HCT116 (cell line): ENCODE data around the gene HOXA7. TPM values are rescaled to one million over a fixed set of nuclear protein-coding genes. Genes with fewer than 3 reads are reported as not detected.
A peak's percentile ranks its signal among the peaks of the same experiment; 100 is the strongest.

Source experiments
- ATAC-seq: fragments of 200-7000 bp; cut with Tn5 transposase; 2 replicates; pipeline ENCODE4 v1.9.1; 2020; ENCODE audit warnings: mild to moderate bottlenecking, moderate library complexity
- BruUV-seq: library from RNA; stranded (reverse); fragments of 400-500 nt; replicated peaks from 2 replicates; lab custom pipeline; 2021; lab: Mats Ljungman, UMichigan
- CTCF ChIA-PET: fragments of 300-600 bp; sonication (Branson Sonifier 250); formaldehyde crosslinking; loops from one replicate; lab custom pipeline; 2021; ENCODE audit warnings: antibody characterized with exemption; lab: Charles Lee
- POLR2A ChIA-PET: fragments of 300-600, 350-600 bp; sonication (Branson Sonifier 250); formaldehyde crosslinking; loops from one replicate; lab custom pipeline; 2021; ENCODE audit warnings: antibody characterized with exemption; lab: Charles Lee
- RAD21 ChIA-PET, 2 experiments: fragments of 300-600 bp; sonication (Branson Sonifier 250); formaldehyde crosslinking; loops; one replicate each; lab custom pipeline; 2023; ENCODE audit warnings: low total read pairs in 2 of 2; ENCODE audit not compliant: uncharacterized antibody in 2 of 2, unreplicated experiment in 2 of 2, low non-redundant PET in 1 of 2; lab: Charles Lee
- DNase-seq: peaks from one replicate; pipeline ENCODE4 v3.0.0-alpha.2; 2010; ENCODE audit warnings: low read depth, low spot score
- H2AFZ ChIP-seq: fragments of 200-600 bp; shearing (Covaris generic), sonication (generic); 2 replicates; pipeline ENCODE4 v1.6.1; 2017; ENCODE audit warnings: low read depth, mixed run types, mixed read lengths, antibody characterized with exemption, low read length; ENCODE audit not compliant: poor library complexity, severe bottlenecking
- H3K27ac ChIP-seq: 2 replicates; pipeline ENCODE4 v1.5.1; 2012; ENCODE audit warnings: low read depth, low read length
- H3K27me3 ChIP-seq: fragments of 200-600 bp; sonication (generic); 2 replicates; pipeline ENCODE4 v1.6.1; 2016; ENCODE audit warnings: mixed run types, low read length, mixed read lengths; ENCODE audit not compliant: insufficient read depth
- H3K36me3 ChIP-seq, 2 experiments: fragments of 200-500 bp in 1 of 2; fragments of 200-600 bp in 1 of 2; sonication (Bioruptor generic) in 1 of 2; sonication (generic) in 1 of 2; 2 replicates each; pipeline versions ENCODE4 v1.5.1 to v1.6.1; 2014 to 2016; ENCODE audit warnings: low read length in 2 of 2, inconsistent platforms in 1 of 2, mixed read lengths in 1 of 2, mixed run types in 1 of 2; ENCODE audit not compliant: insufficient read depth in 2 of 2, control insufficient read depth in 1 of 2
- H3K4me1 ChIP-seq, 2 experiments: fragments of 200-600 bp in 1 of 2; sonication (generic) in 1 of 2; 2 replicates each; pipeline versions ENCODE4 v1.5.1 to v1.6.1; 2012 to 2017; ENCODE audit warnings: low read length in 2 of 2, inconsistent platforms in 1 of 2, mild to moderate bottlenecking in 1 of 2, mixed read lengths in 1 of 2, mixed run types in 1 of 2, moderate library complexity in 1 of 2; ENCODE audit not compliant: insufficient read depth in 2 of 2, control insufficient read depth in 1 of 2
- H3K4me2 ChIP-seq: fragments of 200-600 bp; sonication (generic); 2 replicates; pipeline ENCODE4 v1.6.1; 2017; ENCODE audit warnings: mixed run types, low read length, mixed read lengths
- H3K4me3 ChIP-seq, 2 experiments: fragments of 200-600 bp in 1 of 2; sonication (generic) in 1 of 2; replicated peaks in 1 of 2; 2 replicates each; pipeline ENCODE4 v1.5.1; 2011 to 2016; ENCODE audit warnings: low read length in 2 of 2, control low read depth in 1 of 2, low read depth in 1 of 2, mild to moderate bottlenecking in 1 of 2, mixed read lengths in 1 of 2, mixed run types in 1 of 2
- H3K79me2 ChIP-seq: fragments of 200-600 bp; sonication (generic); 2 replicates; pipeline ENCODE4 v1.6.1; 2017; ENCODE audit warnings: mild to moderate bottlenecking, mixed run types, low read length, moderate library complexity, mixed read lengths; ENCODE audit not compliant: insufficient read depth
- H3K9ac ChIP-seq: fragments of 200-600 bp; sonication (generic); 2 replicates; pipeline ENCODE4 v1.6.1; 2016; ENCODE audit warnings: low read length, mixed read lengths
- H3K9me2 ChIP-seq: fragments of 200-600 bp; sonication (generic), shearing (Covaris generic); 2 replicates; pipeline ENCODE4 v1.6.1; 2017; ENCODE audit warnings: mixed run types, mild to moderate bottlenecking, moderate library complexity; ENCODE audit not compliant: insufficient read depth
- H3K9me3 ChIP-seq, 2 experiments: fragments of 200-500 bp in 1 of 2; fragments of 200-600 bp in 1 of 2; sonication (Bioruptor generic) in 1 of 2; sonication (generic) in 1 of 2; 2 replicates each; pipeline ENCODE4 v1.6.1; 2014 to 2017; ENCODE audit warnings: low read length in 2 of 2, mixed read lengths in 2 of 2, inconsistent platforms in 1 of 2, low read depth in 1 of 2, mild to moderate bottlenecking in 1 of 2, mixed run types in 1 of 2, moderate library complexity in 1 of 2; ENCODE audit not compliant: control insufficient read depth in 1 of 2, insufficient read depth in 1 of 2
- H4K20me1 ChIP-seq: fragments of 200-600 bp; sonication (generic), shearing (Covaris generic); 2 replicates; pipeline ENCODE4 v1.6.1; 2017; ENCODE audit warnings: mixed run types, mild to moderate bottlenecking, moderate library complexity; ENCODE audit not compliant: insufficient read depth
- CBX3 ChIP-seq: IDR thresholded peaks from 2 replicates; pipeline ENCODE4 v1.6.1; 2012; ENCODE audit warnings: low read depth
- CTCF ChIP-seq, 3 experiments: fragments of 200-600 bp in 1 of 3; sonication (generic) in 1 of 3; IDR thresholded peaks in 2 of 3; conservative IDR thresholded peaks in 1 of 3; 2 replicates each; pipeline ENCODE4 v1.5.1; 2012 to 2017; ENCODE audit warnings: low read depth in 2 of 3, low read length in 2 of 3, antibody characterized with exemption in 1 of 3, borderline replicate concordance in 1 of 3, control low read depth in 1 of 3, mild to moderate bottlenecking in 1 of 3, mixed read lengths in 1 of 3, mixed run types in 1 of 3, moderate library complexity in 1 of 3; ENCODE audit not compliant: insufficient read depth in 1 of 3
- JUND ChIP-seq: IDR thresholded peaks from 2 replicates; pipeline ENCODE4 v1.6.1; 2012
- POLR2AphosphoS5 ChIP-seq: IDR thresholded peaks from 2 replicates; pipeline ENCODE4 v1.6.1; 2011; ENCODE audit warnings: mild to moderate bottlenecking, low read depth, low read length, moderate library complexity
- SIN3A ChIP-seq: IDR thresholded peaks from 2 replicates; pipeline ENCODE4 v1.6.1; 2012; ENCODE audit warnings: low read depth
- TCF7L2 ChIP-seq: IDR thresholded peaks from 2 replicates; pipeline ENCODE4 v1.7.0; 2011; ENCODE audit warnings: borderline replicate concordance, inconsistent platforms; ENCODE audit not compliant: insufficient read depth, insufficient read length; ENCODE audit errors: extremely low read depth
- ZFX ChIP-seq: fragments of 450-650 bp; IDR thresholded peaks from 2 replicates; pipeline ENCODE4 v1.6.1; 2017
- intact Hi-C: fragments of 100-400 bp; cut with micrococcal nuclease; formaldehyde crosslinking; loops from 2 replicates; pipeline ENCODE4 v1.10.0; 2022
- total RNA-seq: library from RNA; stranded (reverse); gene quantifications from one replicate; pipeline ENCODE4 v1.2.1, GENCODE V29; 2021; ENCODE audit not compliant: unreplicated experiment
- TF ChIP-seq, protein P1 (sequence below): IDR thresholded peaks from 2 replicates; pipeline ENCODE4 v1.6.1; 2012
- TF ChIP-seq, protein P2 (sequence below): IDR thresholded peaks from 2 replicates; pipeline ENCODE4 v1.6.1; 2012

The HOXA7 gene
- total RNA-seq, 1 experiment from 2014 or later = 15.0 TPM

DNA sequence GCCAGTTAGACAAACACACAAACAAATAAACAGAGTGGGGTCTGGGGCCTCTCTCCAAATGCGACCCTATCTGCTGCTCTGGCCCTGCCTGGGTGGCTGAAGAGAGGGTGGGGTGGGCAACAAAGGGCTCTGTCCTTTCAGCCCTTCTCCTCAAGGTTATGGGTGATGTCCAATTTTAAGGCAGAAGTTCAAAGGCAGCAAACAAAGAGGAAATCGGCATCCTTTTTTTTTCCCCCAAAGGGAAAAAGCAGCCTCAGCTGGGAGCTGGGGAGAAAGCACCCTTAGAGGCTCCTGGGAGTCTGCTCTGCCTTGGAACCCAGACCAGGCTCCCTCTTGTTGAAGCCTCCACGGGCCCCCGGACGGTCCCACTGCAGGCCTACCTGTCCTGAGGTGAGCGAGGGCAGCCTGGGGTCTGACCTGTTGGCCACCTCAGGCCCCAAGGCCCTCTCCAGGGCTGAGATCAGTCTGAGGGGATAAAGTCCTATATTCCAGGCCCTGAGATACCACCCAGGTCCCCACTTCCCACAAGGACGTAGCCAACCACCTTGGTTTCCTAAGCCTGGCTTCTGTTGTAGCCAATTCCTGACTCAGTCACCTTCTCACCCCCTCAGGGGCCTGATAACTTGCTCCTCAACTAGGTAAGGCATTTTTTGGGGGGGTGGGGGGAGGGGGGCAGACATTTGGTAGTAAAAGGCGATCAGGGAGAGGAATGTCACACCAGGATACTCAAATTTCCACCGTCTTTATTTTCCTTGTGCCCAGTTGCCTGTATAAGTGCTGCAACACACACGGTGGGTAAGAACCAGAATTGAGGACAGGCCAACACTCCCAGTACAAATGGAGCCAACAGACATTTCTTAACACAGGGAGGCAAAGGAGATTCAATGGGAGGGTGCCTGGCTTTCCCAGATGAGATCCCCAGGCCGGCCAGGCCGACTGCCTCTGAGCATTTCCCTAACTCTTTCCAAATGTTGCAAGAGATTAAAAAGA is 24.3 kb upstream of the HOXA7 start:
- Histone ChIP-seq H3K27ac (peak overlapping the region; percentile 38; the same call in 1 of the 2 replicates), H2AFZ (no peak overlapping the region), H3K9me2 (no peaks in the 10 kb centered on the region), H3K4me3 (peak overlapping the region in 1 of 2 experiments; percentile 56; a peak in 3 of 4 replicates), H4K20me1 (no peaks in the 10 kb centered on the region), H3K9ac (peak overlapping the region; percentile 65), H3K9me3 (no peaks in the 10 kb centered on the region), H3K79me2 (peaks cover 19% of the 10 kb centered on the region), H3K4me1 (peaks cover 30 to 54% of the 10 kb centered on the region in 2 experiments), H3K36me3 (no peaks in the 10 kb centered on the region), H3K4me2 (peak overlapping the region; percentile 90), H3K27me3 (no peaks in the 10 kb centered on the region)
- intact Hi-C loops = no loop called here
- no peak for TF ChIP-seq JUND
- no peak for TF ChIP-seq CBX3
- RAD21 ChIA-PET = no interaction called here
- CTCF ChIA-PET = interaction anchor here (0.6 to 2.5 kb wide), 18 partner anchors 9 to 876 kb away, joined by 3 to 32 read pairs (median 4); partner anchors contain the start of gene HOXA13
- BruUV-seq = no TSS peak
- POLR2A ChIA-PET = interaction anchor here (1.1 kb wide), 1 partner anchor 10 kb away, joined by 7 read pairs; no protein-coding TSS in a partner anchor
- DNase-seq = no peak
- ATAC-seq = no peak

DNA sequence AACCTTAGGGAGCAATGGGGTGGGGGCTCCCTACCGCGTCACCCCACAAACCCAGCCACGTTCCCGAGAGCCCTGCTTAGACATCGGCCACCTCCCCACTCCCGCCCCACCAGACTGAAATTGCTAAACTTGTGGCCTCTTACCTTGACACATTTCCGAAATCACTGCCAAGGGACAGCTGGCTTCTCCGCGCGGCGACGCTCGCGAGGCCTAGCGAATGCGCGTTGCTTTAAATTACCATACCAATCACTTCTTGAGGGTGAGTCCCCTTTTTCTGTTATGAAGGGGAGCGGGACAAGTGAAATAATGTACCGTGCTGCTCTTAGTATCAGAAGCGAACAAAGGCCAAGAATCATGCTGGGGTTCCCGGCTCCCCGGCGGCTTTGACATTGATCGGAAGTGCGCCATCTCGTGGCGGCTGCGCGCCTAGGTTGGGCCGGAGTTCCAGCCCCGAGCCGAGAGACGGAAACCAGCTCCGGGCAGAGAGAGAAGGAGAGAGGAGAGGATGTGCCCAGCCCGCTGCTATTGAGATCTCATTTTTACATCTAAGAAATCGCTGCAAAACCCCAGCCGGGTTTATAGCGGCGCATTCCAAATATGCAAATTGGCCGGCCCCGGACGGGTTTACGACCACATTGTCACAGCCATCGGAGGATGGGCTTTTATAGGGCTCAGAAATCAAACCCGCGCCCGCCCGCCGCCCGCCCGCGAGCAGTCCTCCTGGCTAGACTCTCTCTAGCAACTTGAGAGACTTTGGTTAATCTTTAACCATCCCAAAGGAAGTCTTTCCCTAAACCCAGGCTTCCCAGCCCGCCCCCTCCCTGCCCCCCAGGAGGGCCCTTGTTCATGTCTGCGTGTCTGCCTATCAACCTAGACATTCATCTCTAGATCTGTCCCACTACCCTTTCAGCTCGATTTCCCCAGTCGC is 23.3 kb upstream of the HOXA7 start:
- H3K36me3 ChIP-seq = no peaks in the 10 kb centered on the region
- peak overlapping the region; percentile 65 for H3K9ac ChIP-seq
- BruUV-seq = no TSS peak
- ChIA-PET CTCF (interaction anchor here (0.6 to 2.5 kb wide), 20 partner anchors 10 to 1287 kb away, joined by 3 to 32 read pairs (median 4); partner anchors contain the start of gene HOXA13), RAD21 (no interaction called here), POLR2A (interaction anchor here (1.1 kb wide), 1 partner anchor 9 kb away, joined by 7 read pairs; no protein-coding TSS in a partner anchor)
- peak overlapping the region; percentile 38; the same call in 1 of the 2 replicates for H3K27ac ChIP-seq
- peak; percentile 43; the same call in 1 of the 2 replicates for TF ChIP-seq POLR2AphosphoS5
- peak; percentile 45 for TF ChIP-seq TCF7L2
- TF ChIP-seq, protein P1, sequence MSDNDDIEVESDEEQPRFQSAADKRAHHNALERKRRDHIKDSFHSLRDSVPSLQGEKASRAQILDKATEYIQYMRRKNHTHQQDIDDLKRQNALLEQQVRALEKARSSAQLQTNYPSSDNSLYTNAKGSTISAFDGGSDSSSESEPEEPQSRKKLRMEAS = peak; percentile 65; the same call in 1 of the 2 replicates
- TF ChIP-seq SIN3A = no peak
- TF ChIP-seq ZFX = peak; percentile 84
- TF ChIP-seq, protein P2, sequence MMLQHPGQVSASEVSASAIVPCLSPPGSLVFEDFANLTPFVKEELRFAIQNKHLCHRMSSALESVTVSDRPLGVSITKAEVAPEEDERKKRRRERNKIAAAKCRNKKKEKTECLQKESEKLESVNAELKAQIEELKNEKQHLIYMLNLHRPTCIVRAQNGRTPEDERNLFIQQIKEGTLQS = no peak
- TF ChIP-seq CTCF (IDR thresholded peaks at IDR 0.05 in 2 of 3, conservative IDR thresholded peaks at IDR 0.05 in 1 of 3; ENCODE audit: borderline replicate concordance in 1 of 3, insufficient read depth in 1 of 3, low read depth in 2 of 3, low read length in 2 of 3) = peak; percentile 80 to 97 (median 93)
- ATAC-seq (peak; percentile 79), DNase-seq (no peak)
- H4K20me1 ChIP-seq = no peaks in the 10 kb centered on the region
- peaks cover 30 to 51% of the 10 kb centered on the region in 2 experiments for H3K4me1 ChIP-seq
- no peaks in the 10 kb centered on the region for H3K9me3 ChIP-seq
- peak overlapping the region; percentile 90 for H3K4me2 ChIP-seq
- H3K4me3 ChIP-seq = peak overlapping the region; percentile 43 to 56
- intact Hi-C loops = no loop called here
- no peaks in the 10 kb centered on the region for H3K9me2 ChIP-seq
- no peaks in the 10 kb centered on the region for H3K27me3 ChIP-seq
- peaks cover 17% of the 10 kb centered on the region for H3K79me2 ChIP-seq
- peak overlapping the region; percentile 83 for H2AFZ ChIP-seq
